Keratinocyte (primary cell): Measurements from ENCODE around the gene TRIM75. TPM values are rescaled to one million over a fixed set of nuclear protein-coding genes. Genes with fewer than 3 reads are reported as not detected.

Experiments
- DNase-seq: peaks from one replicate; pipeline ENCODE4 v3.0.0-alpha.2; 2011; ENCODE audit warnings: low read depth, missing footprints, low spot score
- FAIRE-seq: peaks from 2 replicates; lab custom pipeline; 2011; peaks lifted over from hg19 to GRCh38; lab: Jason Lieb, UNC
- H2AFZ ChIP-seq: 2 replicates; pipeline ENCODE4 v1.6.0; 2012; ENCODE audit warnings: low read length, control low read depth, inconsistent platforms; ENCODE audit not compliant: control insufficient read depth
- H3K27ac ChIP-seq: 2 replicates; pipeline ENCODE4 v1.5.1; 2011; ENCODE audit warnings: low read length; ENCODE audit not compliant: control insufficient read depth, insufficient read depth
- H3K27me3 ChIP-seq: 3 replicates; pipeline ENCODE4 v1.6.0; 2011; ENCODE audit warnings: low read length; ENCODE audit not compliant: control insufficient read depth, insufficient read depth; ENCODE audit errors: extremely low read depth
- H3K36me3 ChIP-seq, 2 experiments: 2 replicates in 1 of 2; 3 replicates in 1 of 2; pipeline ENCODE4 v1.5.1; 2011; ENCODE audit warnings: low read length in 2 of 2, mild to moderate bottlenecking in 1 of 2; ENCODE audit not compliant: control insufficient read depth in 2 of 2, insufficient read depth in 2 of 2; ENCODE audit errors: extremely low read depth in 1 of 2
- H3K4me1 ChIP-seq: 3 replicates; pipeline ENCODE4 v1.5.1; 2011; ENCODE audit warnings: low read length; ENCODE audit not compliant: control insufficient read depth, insufficient read depth; ENCODE audit errors: extremely low read depth
- H3K4me2 ChIP-seq: 3 replicates; pipeline ENCODE4 v1.6.0; 2011; ENCODE audit warnings: low read depth, low read length; ENCODE audit not compliant: control insufficient read depth, insufficient read depth; ENCODE audit errors: extremely low read depth
- H3K4me3 ChIP-seq, 3 experiments: fragments of 200-600 bp in 1 of 3; sonication (generic) in 1 of 3; 2 replicates in 2 of 3; 3 replicates in 1 of 3; pipeline ENCODE4 v1.5.1; 2011 to 2016; ENCODE audit warnings: low read length in 3 of 3, mild to moderate bottlenecking in 3 of 3, control low read depth in 2 of 3, inconsistent platforms in 1 of 3, low read depth in 1 of 3, mixed read lengths in 1 of 3, mixed run types in 1 of 3, moderate library complexity in 1 of 3; ENCODE audit not compliant: control insufficient read depth in 2 of 3, insufficient read depth in 2 of 3; ENCODE audit errors: extremely low read depth in 1 of 3
- H3K79me2 ChIP-seq: 2 replicates; pipeline ENCODE4 v1.6.0; 2012; ENCODE audit warnings: low read length; ENCODE audit not compliant: control insufficient read depth, insufficient read depth
- H3K9ac ChIP-seq: 3 replicates; pipeline ENCODE4 v1.6.0; 2011; ENCODE audit warnings: low read length; ENCODE audit not compliant: control insufficient read depth, insufficient read depth; ENCODE audit errors: extremely low read depth
- H3K9me1 ChIP-seq: 3 replicates; pipeline ENCODE4 v1.6.0; 2011; ENCODE audit warnings: low read length; ENCODE audit not compliant: control insufficient read depth, insufficient read depth; ENCODE audit errors: extremely low read depth
- H3K9me3 ChIP-seq: 2 replicates; pipeline ENCODE4 v1.5.1; 2012; ENCODE audit warnings: low read depth, low read length; ENCODE audit not compliant: control insufficient read depth
- H4K20me1 ChIP-seq: 3 replicates; pipeline ENCODE4 v1.6.0; 2011; ENCODE audit warnings: low read length; ENCODE audit not compliant: control insufficient read depth, insufficient read depth; ENCODE audit errors: extremely low read depth
- CTCF ChIP-seq, 3 experiments: IDR thresholded peaks in 1 of 3; conservative IDR thresholded peaks in 1 of 3; optimal IDR thresholded peaks in 1 of 3; 2 replicates in 2 of 3; 3 replicates in 1 of 3; pipeline versions ENCODE3 to v1.5.1; 2011; ENCODE audit warnings: low read length in 3 of 3, mild to moderate bottlenecking in 3 of 3, moderate library complexity in 2 of 3, control low read depth in 1 of 3, inconsistent platforms in 1 of 3; ENCODE audit not compliant: insufficient read depth in 2 of 3; ENCODE audit errors: extremely low read depth in 1 of 3
- EZH2 ChIP-seq: IDR thresholded peaks from one replicate; pipeline ENCODE4 v1.6.1; 2012; ENCODE audit warnings: inconsistent platforms, mild to moderate bottlenecking, low read length, moderate library complexity
- dilution Hi-C: fragments of 300-500 bp; cut with MboI; formaldehyde crosslinking; loops from one replicate; pipeline ENCODE4 v1.7.0; 2020; ENCODE audit warnings: low sequenced_read_pairs; ENCODE audit not compliant: extremely low pct_ligation_motif_present
- polyA plus RNA-seq, 5 experiments: library from polyadenylated mRNA; depleted of rRNA in 3 of 5; stranded (reverse) in 3 of 5; stranded (forward) in 1 of 5; unstranded in 1 of 5; fragments of >200 nt; gene quantifications; 1 replicate in 1 of 5; 2 replicates in 3 of 5; 3 replicates in 1 of 5; pipeline versions ENCODE4 v1.2.1 to v1.2.3, GENCODE V29; 2011 to 2012; ENCODE audit warnings: missing spikeins in 2 of 5, low read depth in 1 of 5, low replicate concordance in 1 of 5
- small RNA-seq, 3 experiments: library from RNA; depleted of rRNA; stranded (forward); fragments of <200 nt; gene quantifications; one replicate each; pipeline ENCODE3, GENCODE V24; 2012; ENCODE audit warnings: low read depth in 3 of 3, low replicate concordance in 1 of 3; ENCODE audit not compliant: insufficient read length in 3 of 3

Gene TRIM75
- polyA plus RNA-seq, 1 donor (not counting 4 experiments of a cell fraction or from before 2014, with no cell fraction given), result not detected

DNA sequence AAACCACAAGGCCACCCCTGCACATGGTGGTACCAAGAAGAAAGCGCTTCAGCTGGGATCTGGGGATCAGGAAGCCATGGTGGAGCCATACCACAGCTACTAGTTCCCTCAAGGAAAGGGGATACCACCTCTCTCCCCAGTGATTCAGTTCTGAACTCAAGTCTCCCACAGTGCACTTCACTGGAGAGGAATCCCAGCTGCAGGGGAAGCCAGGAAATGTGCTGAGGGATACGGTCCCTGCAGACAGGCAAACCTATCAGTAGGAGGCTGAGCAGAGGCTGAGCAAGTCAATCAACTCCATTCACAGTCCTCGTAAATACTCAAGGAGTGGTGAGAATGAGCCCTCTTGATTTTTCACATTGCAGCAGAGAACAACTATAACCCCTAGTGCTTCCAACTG, 48.0 kb downstream of the TRIM75 start:
- H3K9me1 ChIP-seq, result no peaks in the 10 kb centered on the region
- no peak overlapping the region for H3K4me3 ChIP-seq
- TF ChIP-seq CTCF (optimal IDR thresholded peaks at IDR 0.05 in 1 of 3, IDR thresholded peaks at IDR 0.05 in 1 of 3, conservative IDR thresholded peaks at IDR 0.05 in 1 of 3; ENCODE audit: extremely low read depth in 1 of 3, insufficient read depth in 2 of 3, low read length in 3 of 3), result no peak
- TF ChIP-seq EZH2, result no peak
- no peaks in the 10 kb centered on the region for H3K4me1 ChIP-seq
- H3K27me3 ChIP-seq, result no peaks in the 10 kb centered on the region
- no peak overlapping the region for H2AFZ ChIP-seq
- peaks cover 4 to 11% of the 10 kb centered on the region in 2 experiments for H3K36me3 ChIP-seq
- dilution Hi-C loops, result no loop called here
- H3K27ac ChIP-seq, result no peak overlapping the region
- no peak for DNase-seq
- no peaks in the 10 kb centered on the region for H3K9me3 ChIP-seq
- H3K79me2 ChIP-seq, result no peaks in the 10 kb centered on the region
- H3K4me2 ChIP-seq, result no peak overlapping the region
- H4K20me1 ChIP-seq, result no peaks in the 10 kb centered on the region
- no peak overlapping the region for H3K9ac ChIP-seq
- no peak for FAIRE-seq

DNA sequence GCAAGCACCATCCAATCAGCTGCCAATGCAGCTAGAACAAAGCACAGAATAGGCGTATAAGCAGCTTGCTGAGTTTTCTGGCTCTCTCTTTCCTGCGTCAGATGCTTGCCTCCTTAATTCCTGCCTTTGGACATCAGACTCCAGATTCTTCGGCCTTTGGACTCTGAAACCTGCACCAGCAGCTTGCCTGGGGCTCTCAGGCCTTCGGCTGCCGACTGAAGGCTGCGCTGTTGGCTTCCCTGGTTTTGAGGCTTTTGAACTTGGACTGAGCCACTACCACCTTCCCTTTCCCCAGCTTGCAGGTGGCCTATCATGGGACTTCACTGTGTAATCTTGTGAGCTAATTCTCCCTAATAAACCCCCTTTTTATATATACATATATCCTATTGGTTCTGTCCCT, 52.9 kb downstream of the TRIM75 start:
- Histone ChIP-seq H3K79me2 (no peaks in the 10 kb centered on the region), H3K27ac (no peak overlapping the region), H3K4me1 (no peaks in the 10 kb centered on the region), H2AFZ (no peak overlapping the region), H3K4me3 (no peak overlapping the region), H3K9me3 (no peaks in the 10 kb centered on the region), H3K9me1 (no peaks in the 10 kb centered on the region), H3K4me2 (no peak overlapping the region), H3K36me3 (peaks cover 2 to 3% of the 10 kb centered on the region in 2 experiments), H3K27me3 (no peaks in the 10 kb centered on the region), H4K20me1 (no peaks in the 10 kb centered on the region), H3K9ac (no peak overlapping the region)
- DNase-seq (no peak), FAIRE-seq (no peak)
- dilution Hi-C loops, result no loop called here
- TF ChIP-seq EZH2 (no peak), CTCF (optimal IDR thresholded peaks at IDR 0.05 in 1 of 3, IDR thresholded peaks at IDR 0.05 in 1 of 3, conservative IDR thresholded peaks at IDR 0.05 in 1 of 3; ENCODE audit: extremely low read depth in 1 of 3, insufficient read depth in 2 of 3, low read length in 3 of 3) (no peak)

Small RNA genes within 50 kb of the gene (small RNA-seq; reads per million reads assigned to genes)
- 0 reads per million in 3 experiments for gene AC106872.12

Other genes starting within 250 kb of the TRIM75 start
- gene APELA, start 176.7 kb upstream of the TRIM75 start, polyA plus RNA-seq, result not detected in 3 replicates
- gene TRIM61, start 76.2 kb upstream of the TRIM75 start, polyA plus RNA-seq, result 0.29 to 0.58 TPM (median 0.45 TPM) in 3 replicates
- not detected in 3 replicates for gene TRIM60, start 21.9 kb upstream of the TRIM75 start, polyA plus RNA-seq
- gene TMEM192, start 59.0 kb downstream of the TRIM75 start, polyA plus RNA-seq, result 25.3 to 32.7 TPM (median 29.9 TPM) in 3 replicates
- gene KLHL2, start 153.7 kb downstream of the TRIM75 start, polyA plus RNA-seq, result 10.2 to 18.5 TPM (median 10.7 TPM) in 3 replicates